T-cell (primary cell): ENCODE measurements around the gene PRR13. TPM values are rescaled to one million over a fixed set of nuclear protein-coding genes. Genes with fewer than 3 reads are reported as not detected.
"Not testable (repeated sequence)": the region's sequence is repeated elsewhere in the genome, so short reads cannot be mapped to it uniquely, and the experiment has no call there.

Experiments used
- ATAC-seq, 4 experiments: fragments of 200-7000 bp in 3 of 4; fragments of 150-1000 bp in 1 of 4; cut with Tn5 transposase; replicated peaks in 1 of 4; 1 replicate in 3 of 4; 2 replicates in 1 of 4; pipeline ENCODE4 v1.10.0; 2021; ENCODE audit warnings: moderate library complexity in 3 of 4, mild to moderate bottlenecking in 2 of 4, moderate number of reproducible peaks in 1 of 4
- CTCF ChIA-PET, 2 donors: fragments of 300-600 bp; sonication (Branson Sonifier 250); formaldehyde crosslinking; loops; one replicate each; lab custom pipeline; 2022; ENCODE audit warnings: antibody characterized with exemption in 2 of 2; lab: Charles Lee
- POLR2A ChIA-PET, 2 donors: fragments of 300-600 bp; sonication (Branson Sonifier 250); formaldehyde crosslinking; loops; one replicate each; lab custom pipeline; 2022; ENCODE audit warnings: antibody characterized with exemption in 2 of 2; lab: Charles Lee
- DNase-seq, 35 experiments: peaks; one replicate each; pipeline versions ENCODE4 v3.0.0 to v3.0.0-alpha.2; 2013 to 2023
- H3K27ac ChIP-seq: one replicate; pipeline ENCODE4 v1.5.1; 2013; ENCODE audit warnings: low read length
- H3K27me3 ChIP-seq, 2 experiments: replicated peaks in 1 of 2; 1 replicate in 1 of 2; 2 replicates in 1 of 2; pipeline versions ENCODE4 v1.6.1 to v1.7.0; 2013; ENCODE audit warnings: low read length in 1 of 2, mixed read lengths in 1 of 2; ENCODE audit not compliant: control insufficient read depth in 2 of 2, insufficient read depth in 2 of 2; ENCODE audit errors: extremely low read depth in 1 of 2
- H3K36me3 ChIP-seq, 2 donors: 1 replicate in 1 of 2; 2 replicates in 1 of 2; pipeline versions ENCODE4 v1.6.1 to v1.7.0; 2013; ENCODE audit warnings: low read length in 1 of 2; ENCODE audit not compliant: control insufficient read depth in 2 of 2, insufficient read depth in 1 of 2; ENCODE audit errors: extremely low read depth in 1 of 2
- H3K4me1 ChIP-seq, 2 experiments: 1 replicate in 1 of 2; 2 replicates in 1 of 2; pipeline versions ENCODE4 v1.6.1 to v1.7.0; 2013; ENCODE audit warnings: low read length in 2 of 2, mixed read lengths in 1 of 2; ENCODE audit not compliant: insufficient read depth in 2 of 2, control insufficient read depth in 1 of 2; ENCODE audit errors: extremely low read depth in 1 of 2
- H3K4me3 ChIP-seq, 2 donors: 1 replicate in 1 of 2; 2 replicates in 1 of 2; pipeline versions ENCODE4 v1.5.1 to v1.7.0; 2013; ENCODE audit warnings: mild to moderate bottlenecking in 2 of 2, low read length in 1 of 2, moderate library complexity in 1 of 2; ENCODE audit not compliant: control insufficient read depth in 1 of 2; ENCODE audit errors: extremely low read depth in 1 of 2
- H3K9me3 ChIP-seq: 2 replicates; pipeline ENCODE4 v1.7.0; 2013
- H3K27ac Mint-ChIP-seq, 2 donors: one replicate each; pipeline ENCODE4 v1.8.0; 2020 to 2021; ENCODE audit warnings: mild to moderate bottlenecking in 2 of 2, mixed read lengths in 2 of 2
- H3K27me3 Mint-ChIP-seq, 2 donors: one replicate each; pipeline ENCODE4 v1.8.0; 2021 to 2022; ENCODE audit warnings: mixed read lengths in 2 of 2
- H3K36me3 Mint-ChIP-seq: one replicate; pipeline ENCODE4 v1.8.0; 2021; ENCODE audit warnings: mixed read lengths
- H3K4me1 Mint-ChIP-seq, 3 donors: one replicate each; pipeline ENCODE4 v1.8.0; 2020 to 2022; ENCODE audit warnings: mixed read lengths in 3 of 3, mild to moderate bottlenecking in 1 of 3
- H3K4me3 Mint-ChIP-seq, 3 donors: one replicate each; pipeline ENCODE4 v1.8.0; 2020 to 2022; ENCODE audit warnings: mild to moderate bottlenecking in 3 of 3, mixed read lengths in 3 of 3, moderate library complexity in 3 of 3
- H3K9me3 Mint-ChIP-seq, 3 donors: one replicate each; pipeline ENCODE4 v1.8.0; 2020 to 2022; ENCODE audit warnings: mixed read lengths in 3 of 3
- WGBS: methylation state at CpG from one replicate; pipeline ENCODE4 v1.1.5; 2013; ENCODE audit warnings: missing lambda C conversion rate; ENCODE audit not compliant: insufficient coverage; 5-methylcytosine and 5-hydroxymethylcytosine counted together
- total RNA-seq, 35 experiments: library from RNA in 6 of 35; stranded (reverse) in 6 of 35; fragments of 120-200 nt in 1 of 35; gene quantifications; one replicate each; pipeline versions ENCODE4 v1.2.1 to v1.2.4 and lab custom pipeline; 2013 to 2026

Gene PRR13
- total RNA-seq, 5 donors from 2014 or later (not counting 1 experiment from before 2014, with no cell fraction given): 175 to 215 (median 187) TPM

- DNase-seq: peak in 1 of 35 experiments; percentile 4
- peaks cover 14 to 34% of the 10 kb centered on the region in 2 experiments for H3K4me1 ChIP-seq
- H3K36me3 Mint-ChIP-seq: peaks cover 34% of the 10 kb centered on the region
- H3K4me1 Mint-ChIP-seq: peaks cover 42 to 56% (median 51%) of the 10 kb centered on the region in 3 donors
- H3K27ac ChIP-seq: no peak overlapping the region
- no peak overlapping the region for H3K4me3 ChIP-seq
- no peaks in the 10 kb centered on the region for H3K9me3 ChIP-seq
- WGBS: 100% methylated on average over 1 of the region's 4 CpGs
- peak overlapping the region; percentile 17 to 86 (median 68) for H3K4me3 Mint-ChIP-seq
- H3K27me3 Mint-ChIP-seq: no peaks in the 10 kb centered on the region
- H3K36me3 ChIP-seq: peaks cover 17 to 33% of the 10 kb centered on the region in 2 donors
- peak overlapping the region in 1 of 2 donors; percentile 72 for H3K27ac Mint-ChIP-seq
- ChIA-PET CTCF (no interaction called here), POLR2A (no interaction called here)
- no peak for ATAC-seq
- no peaks in the 10 kb centered on the region for H3K9me3 Mint-ChIP-seq
- H3K27me3 ChIP-seq: no peaks in the 10 kb centered on the region
Observed at GRCh38 chr12:53443955-53444354, 2.4 kb downstream of the PRR13 start.

- not testable (repeated sequence) for ATAC-seq, H3K27me3 Mint-ChIP-seq, H3K27me3 ChIP-seq, H3K4me3 ChIP-seq, DNase-seq, H3K27ac ChIP-seq, H3K9me3 ChIP-seq, H3K9me3 Mint-ChIP-seq
- ChIA-PET CTCF (interaction anchor here in 1 of 2 donors (0.7 kb wide), 1 partner anchor 17 kb away, joined by 3 read pairs; no protein-coding TSS in a partner anchor), POLR2A (interaction anchor here in 1 of 2 donors (0.7 to 0.8 kb wide), 2 partner anchors 14 to 47 kb away, joined by 6 to 9 read pairs; no protein-coding TSS in a partner anchor)
- peak overlapping the region; percentile 6 to 86 (median 41) for H3K4me3 Mint-ChIP-seq
- peaks cover 34% of the 10 kb centered on the region for H3K36me3 Mint-ChIP-seq
- 100% methylated on average over 5 of the region's 11 CpGs for WGBS
- H3K4me1 Mint-ChIP-seq: peaks cover 42 to 56% (median 48%) of the 10 kb centered on the region in 3 donors
- Histone ChIP-seq H3K4me1 (peaks cover 14 to 34% of the 10 kb centered on the region in 2 experiments), H3K36me3 (peaks cover 17 to 33% of the 10 kb centered on the region in 2 donors)
- H3K27ac Mint-ChIP-seq: peak overlapping the region; percentile 16 to 82
Observed at GRCh38 chr12:53444593-53445325, 3.2 kb downstream of the PRR13 start.

GRCh38 chr12:53450936-53451335, 9.4 kb downstream of the PRR13 start:
- no peak overlapping the region for H3K4me3 Mint-ChIP-seq
- CTCF ChIA-PET: interaction anchor here (0.6 to 1.9 kb wide), 5 partner anchors 11 to 98 kb away, joined by 3 to 8 read pairs (median 4); partner anchors contain the start of gene TARBP2 (in 1 of the 2)
- ATAC-seq: no peak

GRCh38 chr12:53451661-53452158, 10.2 kb downstream of the PRR13 start, which contains the start of gene PCBP2:
Gene PCBP2 (plus strand): TSS chr12:53452102. CDS start chr12:53454801, 2,699 bp downstream.
- peak within 1 kb of the TSS; percentile 85 for H3K27ac ChIP-seq
- no peaks in the 10 kb centered on the region for H3K27me3 ChIP-seq
- H3K9me3 Mint-ChIP-seq: no peaks in the 10 kb centered on the region
- peaks cover 31% of the 10 kb centered on the region for H3K36me3 Mint-ChIP-seq
- peak; percentile 94 for ATAC-seq
- no peaks in the 10 kb centered on the region for H3K9me3 ChIP-seq
- 0% methylated on average over 13 of the region's 32 CpGs for WGBS
- peak; percentile 89 to 99 (median 97) for DNase-seq
- peak within 1 kb of the TSS; percentile 99 for H3K27ac Mint-ChIP-seq
- H3K4me3 Mint-ChIP-seq: peak within 1 kb of the TSS; percentile 89 to 99 (median 97)
- peaks cover 13 to 17% of the 10 kb centered on the region in 2 experiments for H3K4me1 ChIP-seq
- peaks cover 34 to 41% (median 38%) of the 10 kb centered on the region in 3 donors for H3K4me1 Mint-ChIP-seq
- no peaks in the 10 kb centered on the region for H3K27me3 Mint-ChIP-seq
- peak within 1 kb of the TSS; percentile 76 to 79 for H3K4me3 ChIP-seq
- ChIA-PET CTCF (interaction anchor here (0.5 to 1.9 kb wide), 6 partner anchors 10 to 99 kb away, joined by 3 to 8 read pairs (median 4); partner anchors contain the start of gene TARBP2 (in 1 of the 2)), POLR2A (no interaction called here)
- peaks cover 17 to 38% of the 10 kb centered on the region in 2 donors for H3K36me3 ChIP-seq

More at GRCh38 chr12:53450936-53451335, 9.4 kb downstream of the PRR13 start:
- peak in 1 of 35 experiments; percentile 2 for DNase-seq
- Histone ChIP-seq H3K27me3 (no peaks in the 10 kb centered on the region), H3K4me3 (no peak overlapping the region), H3K27ac (peak overlapping the region; percentile 54), H3K9me3 (no peaks in the 10 kb centered on the region), H3K4me1 (peaks cover 13 to 17% of the 10 kb centered on the region in 2 experiments), H3K36me3 (peaks cover 17 to 34% of the 10 kb centered on the region in 2 donors)
- Mint-ChIP-seq H3K27me3 (no peaks in the 10 kb centered on the region), H3K36me3 (peaks cover 30% of the 10 kb centered on the region), H3K9me3 (no peaks in the 10 kb centered on the region), H3K27ac (peak overlapping the region in 1 of 2 donors; percentile 6), H3K4me1 (peaks cover 41 to 45% (median 43%) of the 10 kb centered on the region in 3 donors)
- 100% methylated on average over 2 of the region's 7 CpGs for WGBS
- POLR2A ChIA-PET: interaction anchor here in 1 of 2 donors (0.6 kb wide), 1 partner anchor 99 kb away, joined by 3 read pairs; no protein-coding TSS in a partner anchor

- Histone ChIP-seq H3K9me3 (no peaks in the 10 kb centered on the region), H3K36me3 (peaks cover 14 to 39% of the 10 kb centered on the region in 2 donors), H3K4me1 (peaks cover 13 to 17% of the 10 kb centered on the region in 2 experiments), H3K27me3 (no peaks in the 10 kb centered on the region), H3K27ac (peak overlapping the region; percentile 85), H3K4me3 (peak overlapping the region; percentile 76 to 79)
- under 1% methylated on average over 13 of the region's 82 CpGs for WGBS
- Mint-ChIP-seq H3K9me3 (no peaks in the 10 kb centered on the region), H3K27ac (peak overlapping the region; percentile 99), H3K4me3 (peak overlapping the region; percentile 89 to 99 (median 97)), H3K27me3 (no peaks in the 10 kb centered on the region), H3K36me3 (peaks cover 35% of the 10 kb centered on the region), H3K4me1 (peaks cover 34 to 41% (median 38%) of the 10 kb centered on the region in 3 donors)
- POLR2A ChIA-PET: interaction anchor here in 1 of 2 donors (0.7 to 0.8 kb wide), 2 partner anchors 13 to 71 kb away, joined by 3 to 6 read pairs; no protein-coding TSS in a partner anchor
- ATAC-seq: peak; percentile 42 to 52 (median 50)
- peak; percentile 50 to 87 (median 75) for DNase-seq
- CTCF ChIA-PET: interaction anchor here (0.7 to 1.0 kb wide), 6 partner anchors 21 to 194 kb away, joined by 3 to 6 read pairs (median 4); no protein-coding TSS in a partner anchor
Observed at GRCh38 chr12:53452159-53453077, 10.9 kb downstream of the PRR13 start.
